ENCODE measurements around the gene IFT57. TPM values are rescaled to one million over a fixed set of nuclear protein-coding genes. Genes with fewer than 3 reads are reported as not detected.

Gene IFT57
- total RNA-seq, 4 donors from 2014 or later, result 48.4 to 64.2 (median 55.1) TPM

GRCh38 chr3:108183971-108184370 lies 38.3 kb downstream of the IFT57 start:
- no peak for TF ChIP-seq CTCF (IDR thresholded peaks at IDR 0.05)
- no peak for TF ChIP-seq POLR2AphosphoS5 (IDR thresholded peaks at IDR 0.05)
- TF ChIP-seq POLR2A (IDR thresholded peaks at IDR 0.05), result no peak
- TF ChIP-seq EP300 (IDR thresholded peaks at IDR 0.05), result no peak
- Histone ChIP-seq H3K9me3 (peaks cover 0 to 7% (median 0%) of the 10 kb centered on the region in 3 donors), H3K27ac (no peak overlapping the region), H3K27me3 (no peaks in the 10 kb centered on the region), H3K4me3 (no peak overlapping the region), H3K36me3 (peaks cover 0 to 27% of the 10 kb centered on the region in 2 donors), H3K4me1 (peaks cover 0 to 14% (median 0%) of the 10 kb centered on the region in 3 donors)
- 87 to 94% methylated on average over 2 of the region's 2 CpGs for WGBS, 2 donors (ENCODE audit: low coverage in 1 of 2)
- ATAC-seq, result no peak

GRCh38 chr3:108183181-108183580 lies 39.0 kb downstream of the IFT57 start:
- no peak for TF ChIP-seq POLR2AphosphoS5 (IDR thresholded peaks at IDR 0.05)
- TF ChIP-seq CTCF (IDR thresholded peaks at IDR 0.05), result no peak
- TF ChIP-seq EP300 (IDR thresholded peaks at IDR 0.05), result no peak
- no peak for TF ChIP-seq POLR2A (IDR thresholded peaks at IDR 0.05)
- Histone ChIP-seq H3K4me3 (no peak overlapping the region), H3K27ac (no peak overlapping the region), H3K9me3 (peaks cover 0 to 7% (median 0%) of the 10 kb centered on the region in 3 donors), H3K4me1 (peaks cover 0 to 17% (median 0%) of the 10 kb centered on the region in 3 donors), H3K36me3 (peaks cover 0 to 27% of the 10 kb centered on the region in 2 donors), H3K27me3 (no peaks in the 10 kb centered on the region)
- WGBS, 2 donors (ENCODE audit: low coverage in 1 of 2), result 73 to 83% methylated on average over 1 of the region's 1 CpG
- no peak for ATAC-seq

GRCh38 chr3:108182339-108182738 lies 39.9 kb downstream of the IFT57 start:
- ATAC-seq, result no peak
- H3K4me3 ChIP-seq, result no peak overlapping the region
- peaks cover 0 to 17% (median 0%) of the 10 kb centered on the region in 3 donors for H3K4me1 ChIP-seq
- TF ChIP-seq EP300 (IDR thresholded peaks at IDR 0.05), result no peak
- no peak for TF ChIP-seq POLR2A (IDR thresholded peaks at IDR 0.05)
- TF ChIP-seq POLR2AphosphoS5 (IDR thresholded peaks at IDR 0.05), result no peak
- no peak for TF ChIP-seq CTCF (IDR thresholded peaks at IDR 0.05)
- H3K27ac ChIP-seq, result no peak overlapping the region
- WGBS, 2 donors (ENCODE audit: low coverage in 1 of 2), result 75 to 88% methylated on average over 1 of the region's 1 CpG
- H3K36me3 ChIP-seq, result peaks cover 0 to 20% of the 10 kb centered on the region in 2 donors
- H3K27me3 ChIP-seq, result no peaks in the 10 kb centered on the region
- H3K9me3 ChIP-seq, result peaks cover 0 to 7% (median 0%) of the 10 kb centered on the region in 3 donors

- Histone ChIP-seq H3K36me3 (peaks cover 0 to 15% of the 10 kb centered on the region in 2 donors), H3K27me3 (no peaks in the 10 kb centered on the region), H3K4me1 (peaks cover 0 to 17% (median 0%) of the 10 kb centered on the region in 3 donors), H3K27ac (no peak overlapping the region), H3K4me3 (no peak overlapping the region), H3K9me3 (peaks cover 0 to 7% (median 0%) of the 10 kb centered on the region in 3 donors)
- WGBS, 2 donors (ENCODE audit: low coverage in 1 of 2), result 30 to 56% methylated on average over 1 of the region's 1 CpG
- TF ChIP-seq EP300 (IDR thresholded peaks at IDR 0.05) (no peak), POLR2AphosphoS5 (IDR thresholded peaks at IDR 0.05) (no peak), CTCF (IDR thresholded peaks at IDR 0.05) (no peak), POLR2A (IDR thresholded peaks at IDR 0.05) (no peak)
- ATAC-seq, result no peak
These were observed 41.1 kb downstream of the IFT57 start for GRCh38 chr3:108181172-108181571.

GRCh38 chr3:108180194-108180593 lies 42.0 kb downstream of the IFT57 start:
- ATAC-seq, result no peak
- Histone ChIP-seq H3K27me3 (no peaks in the 10 kb centered on the region), H3K9me3 (peaks cover 0 to 2% (median 0%) of the 10 kb centered on the region in 3 donors), H3K36me3 (peaks cover 0 to 5% of the 10 kb centered on the region in 2 donors), H3K27ac (no peak overlapping the region), H3K4me3 (no peak overlapping the region), H3K4me1 (peaks cover 0 to 17% (median 0%) of the 10 kb centered on the region in 3 donors)
- 0 to 21% methylated on average over 1 of the region's 1 CpG for WGBS, 2 donors (ENCODE audit: low coverage in 1 of 2)
- TF ChIP-seq CTCF (IDR thresholded peaks at IDR 0.05) (no peak), POLR2A (IDR thresholded peaks at IDR 0.05) (no peak), POLR2AphosphoS5 (IDR thresholded peaks at IDR 0.05) (no peak), EP300 (IDR thresholded peaks at IDR 0.05) (no peak)

All from gastroesophageal sphincter (tissue), 4 donors.